ENCODE measurements around the gene CACNA1C.

GRCh38 chr12:2372178-2372577, 319.4 kb downstream of the CACNA1C start:
- TF ChIP-seq CTCF (conservative IDR thresholded peaks at IDR 0.05; ENCODE audit: low read depth, low read length), result no peak
- no peak for TF ChIP-seq BHLHE40 (IDR thresholded peaks at IDR 0.05; ENCODE audit: low read depth, low read length)
- no peak for TF ChIP-seq POLR2A (IDR thresholded peaks at IDR 0.05; ENCODE audit: low read depth, low read length)
- TF ChIP-seq MXI1 (IDR thresholded peaks at IDR 0.05; ENCODE audit: borderline replicate concordance, low read depth, low read length), result no peak
- TF ChIP-seq RFX5 (IDR thresholded peaks at IDR 0.05; ENCODE audit: low read depth, low read length), result no peak
- no peak for TF ChIP-seq USF2 (IDR thresholded peaks at IDR 0.05; ENCODE audit: low read depth, low read length)
- TF ChIP-seq SMC3 (IDR thresholded peaks at IDR 0.05; ENCODE audit: low read depth, low read length), result no peak
- TF ChIP-seq RCOR1 (IDR thresholded peaks at IDR 0.05; ENCODE audit: insufficient replicate concordance, low read length), result no peak
- TF ChIP-seq FOS (IDR thresholded peaks at IDR 0.05; ENCODE audit: low read depth, low read length), result no peak
- no peak for TF ChIP-seq MAFK (IDR thresholded peaks at IDR 0.05; ENCODE audit: low read depth, low read length)
- TF ChIP-seq ELK1 (IDR thresholded peaks at IDR 0.05; ENCODE audit: borderline replicate concordance, low read depth, low read length), result no peak
- no peak for TF ChIP-seq RAD21 (IDR thresholded peaks at IDR 0.05; ENCODE audit: low read length)

Measured in IMR-90 (cell line).